Spleen (tissue), 11 donors: ENCODE results near the gene YKT6. TPM values are rescaled to one million over a fixed set of nuclear protein-coding genes. Genes with fewer than 3 reads are reported as not detected.

Experiments
- DNase-seq: peaks from one replicate; pipeline ENCODE4 v3.0.0-alpha.2; 2020
- H3K27ac ChIP-seq, 8 donors: fragments of 200-600 bp; sonication (generic) in 7 of 8; 1 replicate in 4 of 8; 2 replicates in 4 of 8; pipeline versions ENCODE4 v1.5.0 to v1.8.0; 2016 to 2021; ENCODE audit warnings: inconsistent platforms in 4 of 8, mild to moderate bottlenecking in 4 of 8, moderate library complexity in 1 of 8
- H3K27me3 ChIP-seq, 7 donors: fragments of 200-600 bp; sonication (generic) in 6 of 7; replicated peaks in 1 of 7; 1 replicate in 4 of 7; 2 replicates in 3 of 7; pipeline versions ENCODE4 v1.5.0 to v1.8.0; 2016 to 2021; ENCODE audit warnings: inconsistent platforms in 3 of 7, mild to moderate bottlenecking in 1 of 7
- H3K36me3 ChIP-seq, 6 donors: fragments of 200-600 bp; sonication (generic) in 5 of 6; 1 replicate in 4 of 6; 2 replicates in 2 of 6; pipeline versions ENCODE4 v1.5.0 to v1.8.0; 2016 to 2021; ENCODE audit warnings: inconsistent platforms in 2 of 6
- H3K4me1 ChIP-seq, 6 donors: fragments of 200-600 bp; sonication (generic) in 5 of 6; 1 replicate in 3 of 6; 2 replicates in 3 of 6; pipeline versions ENCODE4 v1.5.0 to v1.8.0; 2016 to 2021; ENCODE audit warnings: inconsistent platforms in 3 of 6
- H3K4me3 ChIP-seq, 8 donors: fragments of 200-600 bp; sonication (generic) in 7 of 8; 1 replicate in 4 of 8; 2 replicates in 4 of 8; pipeline versions ENCODE4 v1.5.0 to v1.8.0; 2016 to 2021; ENCODE audit warnings: inconsistent platforms in 4 of 8, mild to moderate bottlenecking in 4 of 8, moderate library complexity in 2 of 8
- H3K9me3 ChIP-seq, 8 donors: fragments of 200-600 bp; sonication (generic) in 7 of 8; 1 replicate in 4 of 8; 2 replicates in 4 of 8; pipeline versions ENCODE4 v1.5.0 to v1.8.0; 2016 to 2021; ENCODE audit warnings: inconsistent platforms in 4 of 8
- POLR2A ChIP-seq, 3 donors: fragments of 450-650 bp; IDR thresholded peaks; one replicate each; pipeline ENCODE4 v1.5.1; 2017; ENCODE audit warnings: antibody characterized with exemption in 3 of 3, mild to moderate bottlenecking in 1 of 3
- POLR2AphosphoS5 ChIP-seq, 3 donors: sonication (generic); formaldehyde crosslinking; IDR thresholded peaks; one replicate each; pipeline ENCODE4 v1.5.1; 2017; ENCODE audit warnings: antibody characterized with exemption in 3 of 3
- WGBS, 5 donors: extraction: QIAGEN DNeasy Blood & Tissue Kit in 3 of 5; methylation state at CpG; one replicate each; pipeline versions ENCODE4 v1.1.5 to v1.1.7; 2013 to 2018; 5-methylcytosine and 5-hydroxymethylcytosine counted together
- intact Hi-C: fragments of 100-400 bp; cut with DNase I; formaldehyde crosslinking; loops from one replicate; pipeline ENCODE4 v1.15.0; 2023; ENCODE audit warnings: low total_unique reads
- polyA plus RNA-seq, 3 donors: library from polyadenylated mRNA; stranded (reverse); fragments of 200-250 nt; gene quantifications; one replicate each; pipeline ENCODE4 v1.2.1, GENCODE V29; 2013
- total RNA-seq, 7 donors: library from RNA; depleted of rRNA in 3 of 7; stranded (reverse); fragments of >200 nt in 3 of 7; fragmentation: NEBNext Ultra II Directional in 4 of 7; extraction: Animal tissue kit (Norgen Biotek cat#: 25700) in 4 of 7; gene quantifications; one replicate each; pipeline versions ENCODE4 v1.1.0 to v1.2.1, GENCODE V29; 2016 to 2021
- TF ChIP-seq, protein P1 (sequence below), 11 experiments: fragments of 200-600 bp in 7 of 11; fragments of 450-650 bp in 4 of 11; sonication (generic) in 4 of 11; IDR thresholded peaks in 8 of 11; conservative IDR thresholded peaks in 3 of 11; 1 replicate in 7 of 11; 2 replicates in 4 of 11; pipeline versions ENCODE4 v1.4.0 to v1.8.0; 2016 to 2021; ENCODE audit warnings: antibody characterized with exemption in 11 of 11, inconsistent platforms in 4 of 11, mild to moderate bottlenecking in 1 of 11
- donor health status: healthy with polysubstance abuse.
- donor health status: DM: no; HTN: no; CAD: no; lungs with moderate emphysema.
- donor health status: DM: no; HTN: no; CAD: no.
- donor health status: Bipolar disorder and iron deficiency.
- donor health status: healthy.
- donor health status: DM: no; HTN: no; CAD: no.
- donor health status: DM: yes; HTN: yes; CAD: no.

The YKT6 gene
- total and polyA plus RNA-seq, 10 donors = 26.9 to 66.4 (median 55.4) TPM

DNA sequence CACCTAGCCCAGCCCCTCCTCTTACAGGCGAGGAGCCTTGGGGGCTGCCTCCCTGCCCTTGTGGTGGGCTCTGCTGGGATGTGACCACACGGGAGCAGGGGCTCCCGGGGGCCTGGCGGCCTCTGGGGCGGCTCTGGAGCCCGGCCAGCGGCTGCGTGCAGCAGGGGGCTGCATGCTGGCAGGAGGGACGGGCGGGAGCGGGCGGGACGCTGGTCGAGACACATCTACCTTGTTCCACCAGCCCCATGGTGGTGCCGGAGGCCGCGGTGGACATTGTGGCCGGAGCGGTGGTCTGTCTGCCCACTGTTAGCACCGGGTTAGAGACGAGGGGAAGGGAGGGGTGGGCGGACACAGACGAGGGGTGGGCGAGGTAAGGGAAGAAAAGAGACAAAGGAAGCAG is 38.6 kb downstream of the YKT6 start:
- no peaks in the 10 kb centered on the region for H3K9me3 ChIP-seq
- WGBS, 5 donors = 73 to 87% (median 85%) methylated on average over 18 to 24 of the region's 24 CpGs
- H3K36me3 ChIP-seq = no peaks in the 10 kb centered on the region
- intact Hi-C loops = loop anchor here (10.0 kb wide), 1 partner anchor 325 kb away; no protein-coding TSS in a partner anchor
- H3K4me3 ChIP-seq = no peak overlapping the region
- TF ChIP-seq, protein P1, sequence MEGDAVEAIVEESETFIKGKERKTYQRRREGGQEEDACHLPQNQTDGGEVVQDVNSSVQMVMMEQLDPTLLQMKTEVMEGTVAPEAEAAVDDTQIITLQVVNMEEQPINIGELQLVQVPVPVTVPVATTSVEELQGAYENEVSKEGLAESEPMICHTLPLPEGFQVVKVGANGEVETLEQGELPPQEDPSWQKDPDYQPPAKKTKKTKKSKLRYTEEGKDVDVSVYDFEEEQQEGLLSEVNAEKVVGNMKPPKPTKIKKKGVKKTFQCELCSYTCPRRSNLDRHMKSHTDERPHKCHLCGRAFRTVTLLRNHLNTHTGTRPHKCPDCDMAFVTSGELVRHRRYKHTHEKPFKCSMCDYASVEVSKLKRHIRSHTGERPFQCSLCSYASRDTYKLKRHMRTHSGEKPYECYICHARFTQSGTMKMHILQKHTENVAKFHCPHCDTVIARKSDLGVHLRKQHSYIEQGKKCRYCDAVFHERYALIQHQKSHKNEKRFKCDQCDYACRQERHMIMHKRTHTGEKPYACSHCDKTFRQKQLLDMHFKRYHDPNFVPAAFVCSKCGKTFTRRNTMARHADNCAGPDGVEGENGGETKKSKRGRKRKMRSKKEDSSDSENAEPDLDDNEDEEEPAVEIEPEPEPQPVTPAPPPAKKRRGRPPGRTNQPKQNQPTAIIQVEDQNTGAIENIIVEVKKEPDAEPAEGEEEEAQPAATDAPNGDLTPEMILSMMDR (IDR thresholded peaks at IDR 0.05 in 8 of 11, conservative IDR thresholded peaks at IDR 0.05 in 3 of 11) = no peak
- TF ChIP-seq POLR2AphosphoS5 (IDR thresholded peaks at IDR 0.05) = no peak
- TF ChIP-seq POLR2A (IDR thresholded peaks at IDR 0.05) = no peak
- peaks cover 0 to 11% (median 7%) of the 10 kb centered on the region in 6 donors for H3K4me1 ChIP-seq
- no peak for DNase-seq
- H3K27ac ChIP-seq = no peak overlapping the region
- peaks cover 0 to 14% (median 0%) of the 10 kb centered on the region in 7 donors for H3K27me3 ChIP-seq

- H3K27ac ChIP-seq = no peak overlapping the region
- peaks cover 0 to 11% (median 7%) of the 10 kb centered on the region in 6 donors for H3K4me1 ChIP-seq
- H3K4me3 ChIP-seq = no peak overlapping the region
- 71 to 85% (median 82%) methylated on average over 15 to 16 of the region's 16 CpGs for WGBS, 5 donors
- no peaks in the 10 kb centered on the region for H3K9me3 ChIP-seq
- no peak for DNase-seq
- intact Hi-C loops = loop anchor here (5.0 kb wide), 1 partner anchor 237 kb away; no protein-coding TSS in a partner anchor
- TF ChIP-seq, protein P1 (IDR thresholded peaks at IDR 0.05 in 8 of 11, conservative IDR thresholded peaks at IDR 0.05 in 3 of 11) = no peak
- TF ChIP-seq POLR2AphosphoS5 (IDR thresholded peaks at IDR 0.05) (no peak), POLR2A (IDR thresholded peaks at IDR 0.05) (no peak)
- H3K27me3 ChIP-seq = peaks cover 0 to 14% (median 0%) of the 10 kb centered on the region in 7 donors
- H3K36me3 ChIP-seq = no peaks in the 10 kb centered on the region
Observed at GRCh38 chr7:44240376-44240775, 39.6 kb downstream of the YKT6 start.

DNA sequence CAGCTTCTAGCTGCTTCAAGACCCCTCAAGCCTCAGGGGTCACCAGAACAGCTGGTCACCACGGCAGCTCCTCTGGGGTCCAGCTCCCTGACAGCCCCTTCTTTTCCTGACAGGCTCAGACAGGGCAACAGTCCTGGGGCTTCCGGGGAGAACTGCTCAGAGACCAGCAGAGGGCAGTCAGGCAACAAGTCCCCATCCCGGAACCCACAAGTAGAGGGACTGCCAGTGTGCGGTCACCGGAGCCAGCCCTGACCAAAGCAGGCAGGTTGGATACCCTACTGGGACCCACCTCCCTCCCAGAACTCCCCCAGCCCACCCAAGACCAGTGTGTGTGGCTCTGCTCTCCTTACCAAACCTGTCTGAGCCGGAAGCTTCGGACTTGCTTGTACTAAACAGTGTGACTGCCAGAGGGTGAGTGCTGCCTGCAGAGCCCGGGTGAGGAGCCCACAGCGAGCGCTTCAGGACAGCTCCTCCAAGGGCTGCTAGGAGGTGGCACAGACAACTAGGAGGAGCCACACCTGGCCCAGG is 40.3 kb downstream of the YKT6 start:
- peaks cover 0 to 14% (median 0%) of the 10 kb centered on the region in 7 donors for H3K27me3 ChIP-seq
- no peaks in the 10 kb centered on the region for H3K9me3 ChIP-seq
- intact Hi-C loops = loop anchor here (5.0 kb wide), 1 partner anchor 236 kb away; no protein-coding TSS in a partner anchor
- 27 to 33% (median 27%) methylated on average over 9 to 10 of the region's 10 CpGs for WGBS, 5 donors
- peaks cover 0 to 11% (median 7%) of the 10 kb centered on the region in 6 donors for H3K4me1 ChIP-seq
- H3K4me3 ChIP-seq = peak overlapping the region in 1 of 8 donors; percentile 50
- no peak overlapping the region for H3K27ac ChIP-seq
- H3K36me3 ChIP-seq = no peaks in the 10 kb centered on the region
- TF ChIP-seq POLR2AphosphoS5 (IDR thresholded peaks at IDR 0.05) (peak in 1 of 3 donors; percentile 21), POLR2A (IDR thresholded peaks at IDR 0.05) (no peak)
- TF ChIP-seq, protein P1 (IDR thresholded peaks at IDR 0.05 in 8 of 11, conservative IDR thresholded peaks at IDR 0.05 in 3 of 11) = peak; percentile 37 to 82 (median 70)
- peak; percentile 84 for DNase-seq

GRCh38 chr7:44242091-44242490 is 41.3 kb downstream of the YKT6 start:
- intact Hi-C loops = loop anchor here (5.0 kb wide), 1 partner anchor 235 kb away; no protein-coding TSS in a partner anchor

More at GRCh38 chr7:44242091-44242490, 41.3 kb downstream of the YKT6 start:
- no peaks in the 10 kb centered on the region for H3K36me3 ChIP-seq
- TF ChIP-seq, protein P1 (IDR thresholded peaks at IDR 0.05 in 8 of 11, conservative IDR thresholded peaks at IDR 0.05 in 3 of 11) = no peak
- TF ChIP-seq POLR2AphosphoS5 (IDR thresholded peaks at IDR 0.05) = no peak
- WGBS, 5 donors = 83 to 91% (median 87%) methylated on average over 5 to 10 of the region's 10 CpGs; no CpG with 5 or more reads in 1 of the 5 donors
- H3K27me3 ChIP-seq = peaks cover 0 to 14% (median 0%) of the 10 kb centered on the region in 7 donors
- peaks cover 0 to 11% (median 7%) of the 10 kb centered on the region in 6 donors for H3K4me1 ChIP-seq
- no peaks in the 10 kb centered on the region for H3K9me3 ChIP-seq
- no peak overlapping the region for H3K4me3 ChIP-seq
- DNase-seq = no peak
- H3K27ac ChIP-seq = no peak overlapping the region
